Spleen (tissue), 7 donors: ENCODE measurements around the gene CEP63.

Experiments
- CTCF ChIP-seq, 11 experiments: fragments of 200-600 bp in 7 of 11; fragments of 450-650 bp in 4 of 11; sonication (generic) in 4 of 11; IDR thresholded peaks in 8 of 11; conservative IDR thresholded peaks in 3 of 11; 1 replicate in 7 of 11; 2 replicates in 4 of 11; pipeline versions ENCODE4 v1.4.0 to v1.8.0; 2016 to 2021; ENCODE audit warnings: antibody characterized with exemption in 11 of 11, inconsistent platforms in 4 of 11, mild to moderate bottlenecking in 1 of 11
- POLR2A ChIP-seq, 3 donors: fragments of 450-650 bp; IDR thresholded peaks; one replicate each; pipeline ENCODE4 v1.5.1; 2017; ENCODE audit warnings: antibody characterized with exemption in 3 of 3, mild to moderate bottlenecking in 1 of 3
- POLR2AphosphoS5 ChIP-seq, 3 donors: sonication (generic); formaldehyde crosslinking; IDR thresholded peaks; one replicate each; pipeline ENCODE4 v1.5.1; 2017; ENCODE audit warnings: antibody characterized with exemption in 3 of 3
- donor health status: DM: no; HTN: no; CAD: no; lungs with moderate emphysema.
- donor health status: DM: no; HTN: no; CAD: no.
- donor health status: DM: no; HTN: no; CAD: no.

- no peak for TF ChIP-seq POLR2AphosphoS5 (IDR thresholded peaks at IDR 0.05)
- no peak for TF ChIP-seq CTCF (IDR thresholded peaks at IDR 0.05 in 8 of 11, conservative IDR thresholded peaks at IDR 0.05 in 3 of 11)
- TF ChIP-seq POLR2A (IDR thresholded peaks at IDR 0.05): no peak
Measured at GRCh38 chr3:134576831-134577230, 91.0 kb downstream of the CEP63 start.
